Stimulated activated CD8-positive, alpha-beta memory T cell treated with anti-CD3 and anti-CD28 coated beads, Interleukin-4, amount 100 ng/mL, for 48 hours (primary cell): ENCODE measurements around the gene ZNF621.
A peak's percentile ranks its signal among the peaks of the same experiment; 100 is the strongest.
"Not testable (repeated sequence)": the region's sequence is repeated elsewhere in the genome, so short reads cannot be mapped to it uniquely, and the experiment has no call there.

Source experiments
- DNase-seq: peaks from one replicate; pipeline ENCODE4 v3.0.0-alpha.2; 2020

Gene ZNF621

GRCh38 chr3:40546816-40547215 lies 22.1 kb downstream of the ZNF621 start:
- no peak for DNase-seq

GRCh38 chr3:40550167-40550566 lies 25.4 kb downstream of the ZNF621 start:
- DNase-seq: no peak

- no peak for DNase-seq
Observed at GRCh38 chr3:40557575-40558161, 32.9 kb downstream of the ZNF621 start.

GRCh38 chr3:40562482-40562881 lies 37.7 kb downstream of the ZNF621 start:
- not testable (repeated sequence) for DNase-seq

- not testable (repeated sequence) for DNase-seq
Observed at GRCh38 chr3:40565629-40566028, 40.9 kb downstream of the ZNF621 start.

- DNase-seq: no peak
Observed at GRCh38 chr3:40566694-40567093, 41.9 kb downstream of the ZNF621 start.

- DNase-seq: no peak
Observed at GRCh38 chr3:40572588-40572987, 47.8 kb downstream of the ZNF621 start.

GRCh38 chr3:40574050-40574449 lies 49.3 kb downstream of the ZNF621 start:
- no peak for DNase-seq

- no peak for DNase-seq
Observed at GRCh38 chr3:40574661-40575060, 49.9 kb downstream of the ZNF621 start.

- DNase-seq: no peak
Observed at GRCh38 chr3:40576396-40576795, 51.6 kb downstream of the ZNF621 start.

- peak; percentile 78 for DNase-seq
Observed at GRCh38 chr3:40580494-40581091, 55.8 kb downstream of the ZNF621 start.

- DNase-seq: no peak
Observed at GRCh38 chr3:40581166-40581565, 56.4 kb downstream of the ZNF621 start.

- no peak for DNase-seq
Observed at GRCh38 chr3:40582401-40583027, 57.8 kb downstream of the ZNF621 start.

GRCh38 chr3:40583691-40584090 lies 58.9 kb downstream of the ZNF621 start:
- no peak for DNase-seq

GRCh38 chr3:40584625-40585189 lies 59.9 kb downstream of the ZNF621 start:
- peak; percentile 88 for DNase-seq

GRCh38 chr3:40585381-40586016 lies 60.7 kb downstream of the ZNF621 start:
- no peak for DNase-seq

GRCh38 chr3:40586901-40587300 lies 62.1 kb downstream of the ZNF621 start:
- no peak for DNase-seq

- DNase-seq: no peak
Observed at GRCh38 chr3:40588406-40588805, 63.6 kb downstream of the ZNF621 start.
